Uterus (tissue), 2 donors: Measurements from ENCODE around the gene HELT.

Experiments
- POLR2A ChIP-seq, 2 donors: fragments of 450-650 bp; IDR thresholded peaks; one replicate each; pipeline ENCODE4 v1.6.1; 2016; ENCODE audit warnings: antibody characterized with exemption in 2 of 2, mild to moderate bottlenecking in 1 of 2, moderate library complexity in 1 of 2
- TF ChIP-seq, protein P1 (sequence below), 4 experiments: fragments of 200-600 bp in 2 of 4; fragments of 450-650 bp in 2 of 4; sonication (generic) in 2 of 4; IDR thresholded peaks; one replicate each; pipeline ENCODE4 v1.5.1; 2016 to 2019; ENCODE audit warnings: antibody characterized with exemption in 4 of 4, mild to moderate bottlenecking in 2 of 4, moderate library complexity in 1 of 4

DNA sequence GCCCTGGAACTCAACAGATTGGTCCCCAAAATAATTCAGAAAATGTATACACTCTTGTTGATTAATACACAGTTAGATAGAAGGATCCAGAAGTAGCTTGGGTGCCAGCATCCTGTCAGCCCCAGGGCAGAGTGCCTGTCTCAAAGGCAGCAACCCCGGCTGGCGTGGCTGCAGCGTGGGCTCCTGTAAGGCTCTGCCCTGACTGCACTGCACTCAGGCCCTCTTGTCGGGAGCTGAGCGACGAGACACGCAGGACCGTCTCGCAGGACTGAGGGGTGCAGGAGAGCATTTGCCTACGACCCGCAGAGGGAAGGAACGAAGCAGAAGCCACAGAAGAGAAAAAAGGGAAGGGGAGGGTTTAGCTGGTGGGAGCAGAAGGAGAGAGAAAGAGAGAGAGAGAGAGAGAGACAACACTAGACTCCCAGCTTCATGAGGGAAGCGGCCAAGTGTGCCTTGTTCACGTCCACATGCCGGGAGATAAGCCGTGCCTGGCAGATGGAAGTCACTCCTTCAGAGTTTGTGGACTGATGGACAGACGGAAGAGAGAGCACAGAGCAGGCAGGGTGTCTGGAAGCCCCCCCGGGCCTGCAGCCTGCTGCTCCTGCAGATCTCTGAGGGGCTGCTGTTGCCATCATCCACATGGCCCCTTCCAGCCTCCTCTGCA is 38.7 kb upstream of the HELT start:
- TF ChIP-seq, protein P1, sequence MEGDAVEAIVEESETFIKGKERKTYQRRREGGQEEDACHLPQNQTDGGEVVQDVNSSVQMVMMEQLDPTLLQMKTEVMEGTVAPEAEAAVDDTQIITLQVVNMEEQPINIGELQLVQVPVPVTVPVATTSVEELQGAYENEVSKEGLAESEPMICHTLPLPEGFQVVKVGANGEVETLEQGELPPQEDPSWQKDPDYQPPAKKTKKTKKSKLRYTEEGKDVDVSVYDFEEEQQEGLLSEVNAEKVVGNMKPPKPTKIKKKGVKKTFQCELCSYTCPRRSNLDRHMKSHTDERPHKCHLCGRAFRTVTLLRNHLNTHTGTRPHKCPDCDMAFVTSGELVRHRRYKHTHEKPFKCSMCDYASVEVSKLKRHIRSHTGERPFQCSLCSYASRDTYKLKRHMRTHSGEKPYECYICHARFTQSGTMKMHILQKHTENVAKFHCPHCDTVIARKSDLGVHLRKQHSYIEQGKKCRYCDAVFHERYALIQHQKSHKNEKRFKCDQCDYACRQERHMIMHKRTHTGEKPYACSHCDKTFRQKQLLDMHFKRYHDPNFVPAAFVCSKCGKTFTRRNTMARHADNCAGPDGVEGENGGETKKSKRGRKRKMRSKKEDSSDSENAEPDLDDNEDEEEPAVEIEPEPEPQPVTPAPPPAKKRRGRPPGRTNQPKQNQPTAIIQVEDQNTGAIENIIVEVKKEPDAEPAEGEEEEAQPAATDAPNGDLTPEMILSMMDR (IDR thresholded peaks at IDR 0.05): no peak
- no peak for TF ChIP-seq POLR2A (IDR thresholded peaks at IDR 0.05)
